A549 (cell line): ENCODE data around the gene PCSK5. TPM values are rescaled to one million over a fixed set of nuclear protein-coding genes. Genes with fewer than 3 reads are reported as not detected.

ENCODE experiments used
- ATAC-seq, 2 experiments: fragments of 200-7000 bp in 1 of 2; fragments of >200 bp in 1 of 2; cut with Nextera tagmentation in 1 of 2; cut with Tn5 transposase in 1 of 2; 3 replicates each; pipeline versions ENCODE4 v1.8.0 to v1.9.1; 2018 to 2020; ENCODE audit warnings: mild to moderate bottlenecking in 1 of 2, moderate library complexity in 1 of 2
- CTCF ChIA-PET: fragments of 300-600 bp; sonication (Branson Sonifier 250); formaldehyde crosslinking; extraction: SDS; loops from one replicate; lab custom pipeline; 2021; ENCODE audit warnings: antibody characterized with exemption, inconsistent platforms; lab: Yijun Ruan, JAX
- POLR2A ChIA-PET: fragments of 350-600 bp; formaldehyde crosslinking; extraction: SDS; loops from one replicate; lab custom pipeline; 2021; ENCODE audit warnings: antibody characterized with exemption, inconsistent platforms; lab: Yijun Ruan, JAX
- DNase-seq, 2 experiments: peaks; one replicate each; pipeline versions ENCODE4 v3.0.0 to v3.0.0-alpha.2; 2011 to 2016; ENCODE audit warnings: low read depth in 1 of 2, low spot score in 1 of 2
- FAIRE-seq: peaks from 2 replicates; lab custom pipeline; 2011; peaks lifted over from hg19 to GRCh38; lab: Jason Lieb, UNC
- H3K27ac ChIP-seq, 2 experiments: fragments of >200 bp; sonication (Bioruptor Twin); formaldehyde crosslinking; 3 replicates each; pipeline ENCODE4 v1.5.1; 2016 to 2017
- H3K4me1 ChIP-seq: fragments of >200 bp; sonication (Bioruptor Twin); formaldehyde crosslinking; 3 replicates; pipeline ENCODE4 v1.6.1; 2016
- H3K4me2 ChIP-seq: fragments of >200 bp; sonication (Bioruptor Twin); formaldehyde crosslinking; 3 replicates; pipeline ENCODE4 v1.6.1; 2016
- H3K4me3 ChIP-seq: fragments of >200 bp; sonication (Bioruptor Twin); formaldehyde crosslinking; 3 replicates; pipeline ENCODE4 v1.5.1; 2016
- H3K9me3 ChIP-seq: fragments of >200 bp; sonication (Bioruptor Twin); formaldehyde crosslinking; 3 replicates; pipeline ENCODE4 v1.6.1; 2016
- BCL3 ChIP-seq: fragments of >200 bp; sonication (Bioruptor Twin); formaldehyde crosslinking; IDR thresholded peaks from 3 replicates; pipeline ENCODE4 v1.6.1; 2016
- BHLHE40 ChIP-seq: IDR thresholded peaks from 2 replicates; pipeline ENCODE4 v1.6.1; 2012; ENCODE audit warnings: low read depth, low read length, inconsistent platforms
- CBX8 ChIP-seq: fragments of 200-600 bp; sonication (generic); IDR thresholded peaks from 2 replicates; pipeline ENCODE4 v1.6.1; 2016
- CHD2 ChIP-seq: fragments of 150-350 bp; IDR thresholded peaks from 2 replicates; pipeline ENCODE4 v1.6.1; 2014; ENCODE audit warnings: low read length; ENCODE audit not compliant: partially characterized antibody
- EHF ChIP-seq: fragments of 250-450 bp; sonication (Bioruptor Pico); IDR thresholded peaks from 2 replicates; pipeline ENCODE4 v1.5.0; 2020; ENCODE audit warnings: mild to moderate bottlenecking
- FOSL2 ChIP-seq, 2 experiments: fragments of 450-650 bp in 1 of 2; fragments of >200 bp in 1 of 2; sonication (Bioruptor Twin) in 1 of 2; formaldehyde crosslinking; IDR thresholded peaks; 2 replicates each; pipeline versions ENCODE4 v1.5.0 to v1.6.1; 2016 to 2020; ENCODE audit warnings: mild to moderate bottlenecking in 1 of 2, moderate library complexity in 1 of 2
- FOXS1 ChIP-seq: fragments of 250-450 bp; sonication (Bioruptor Pico); IDR thresholded peaks from 2 replicates; pipeline ENCODE4 v1.5.0; 2020; ENCODE audit warnings: mild to moderate bottlenecking, moderate library complexity
- GATA3 ChIP-seq: IDR thresholded peaks from 2 replicates; pipeline ENCODE4 v1.6.1; 2012; ENCODE audit warnings: borderline replicate concordance
- HES2 ChIP-seq: fragments of >200 bp; sonication (Bioruptor Twin); formaldehyde crosslinking; IDR thresholded peaks from 2 replicates; pipeline ENCODE4 v1.6.1; 2016
- HEYL ChIP-seq: fragments of 250-450 bp; sonication (Bioruptor Pico); IDR thresholded peaks from 2 replicates; pipeline ENCODE4 v1.8.0; 2021; ENCODE audit warnings: mild to moderate bottlenecking, moderate library complexity
- HOXB13 ChIP-seq: fragments of 250-450 bp; sonication (Bioruptor Pico); IDR thresholded peaks from 2 replicates; pipeline ENCODE4 v1.5.0; 2020; ENCODE audit warnings: low read depth, mild to moderate bottlenecking, moderate library complexity
- JUN ChIP-seq, 2 experiments: fragments of >200 bp; sonication (Bioruptor Twin); formaldehyde crosslinking; IDR thresholded peaks; 2 replicates in 1 of 2; 3 replicates in 1 of 2; pipeline ENCODE4 v1.6.1; 2016 to 2017
- MAFK ChIP-seq: fragments of 450-650 bp; IDR thresholded peaks from 2 replicates; pipeline ENCODE4 v1.6.1; 2014; ENCODE audit not compliant: partially characterized antibody
- MAX ChIP-seq: IDR thresholded peaks from 2 replicates; pipeline ENCODE4 v1.6.1; 2012
- MAZ ChIP-seq: fragments of 150-350 bp; IDR thresholded peaks from 2 replicates; pipeline ENCODE4 v1.6.1; 2014; ENCODE audit warnings: antibody characterized with exemption, low read depth, low read length, borderline replicate concordance
- MYC ChIP-seq: IDR thresholded peaks from 2 replicates; pipeline ENCODE4 v1.6.1; 2012; ENCODE audit warnings: mild to moderate bottlenecking, inconsistent platforms, low read length, improper control_type of control experiment, borderline replicate concordance
- NPAS2 ChIP-seq: fragments of 250-450 bp; sonication (Bioruptor Pico); IDR thresholded peaks from 2 replicates; pipeline ENCODE4 v1.8.0; 2022; ENCODE audit warnings: mild to moderate bottlenecking, moderate library complexity, borderline replicate concordance
- NR3C1 ChIP-seq: fragments of >200 bp; sonication (Bioruptor Twin); formaldehyde crosslinking; IDR thresholded peaks from 3 replicates; pipeline ENCODE4 v1.6.1; 2017
- POLR2A ChIP-seq: IDR thresholded peaks from 2 replicates; pipeline ENCODE4 v1.6.1; 2012; ENCODE audit warnings: mild to moderate bottlenecking, low read length
- RAD21 ChIP-seq, 2 experiments: fragments of >200 bp in 1 of 2; sonication (Bioruptor Twin) in 1 of 2; formaldehyde crosslinking in 1 of 2; IDR thresholded peaks in 1 of 2; conservative IDR thresholded peaks in 1 of 2; 2 replicates in 1 of 2; 3 replicates in 1 of 2; pipeline ENCODE4 v1.6.1; 2012 to 2018; ENCODE audit warnings: inconsistent platforms in 1 of 2
- RARB ChIP-seq: fragments of 250-450 bp; sonication (Bioruptor Pico); IDR thresholded peaks from 2 replicates; pipeline ENCODE4 v1.8.0; 2021; ENCODE audit warnings: mild to moderate bottlenecking, moderate library complexity
- SMC3 ChIP-seq: fragments of >200 bp; sonication (Bioruptor Twin); formaldehyde crosslinking; IDR thresholded peaks from 3 replicates; pipeline ENCODE4 v1.6.1; 2018; ENCODE audit warnings: inconsistent platforms
- TFCP2L1 ChIP-seq: fragments of 250-450 bp; sonication (Bioruptor Pico); IDR thresholded peaks from 2 replicates; pipeline ENCODE4 v1.5.0; 2021; ENCODE audit warnings: mild to moderate bottlenecking
- TP53 ChIP-seq: fragments of 250-450 bp; sonication (Bioruptor Pico); IDR thresholded peaks from 2 replicates; pipeline ENCODE4 v1.5.0; 2021; ENCODE audit warnings: mild to moderate bottlenecking, moderate library complexity
- ZC3H11A ChIP-seq: fragments of 450-650 bp; IDR thresholded peaks from 2 replicates; pipeline ENCODE4 v1.6.1; 2014; ENCODE audit warnings: antibody characterized with exemption, mild to moderate bottlenecking
- ZNF302 ChIP-seq: fragments of 250-450 bp; sonication (Bioruptor Pico); IDR thresholded peaks from 2 replicates; pipeline ENCODE4 v1.9.0; 2021; ENCODE audit warnings: inconsistent platforms, mild to moderate bottlenecking, moderate library complexity
- WGBS: methylation state at CpG from one replicate; pipeline ENCODE4 v1.1.6; 2017; ENCODE audit errors: missing lambda C conversion rate; 5-methylcytosine and 5-hydroxymethylcytosine counted together
- polyA plus RNA-seq, 4 experiments: library from polyadenylated mRNA; depleted of rRNA in 3 of 4; stranded (reverse); fragments of >200 nt; fragmentation: RNase III in 1 of 4; extraction: RNeasy Plus Mini Kit Qiagen cat#74134 plus additional on column Dnase treatment in 1 of 4; gene quantifications; 2 replicates in 3 of 4; 3 replicates in 1 of 4; pipeline ENCODE4 v1.2.3, GENCODE V29; 2011 to 2017
- TF ChIP-seq, protein P1 (sequence below): IDR thresholded peaks from 2 replicates; pipeline ENCODE4 v1.6.1; 2012; ENCODE audit warnings: low read depth, borderline replicate concordance
- TF ChIP-seq, protein P2 (sequence below): fragments of 250-450 bp; sonication (Bioruptor Pico); IDR thresholded peaks from 2 replicates; pipeline ENCODE4 v1.5.0; 2021; ENCODE audit warnings: mild to moderate bottlenecking, moderate library complexity, borderline replicate concordance

PCSK5 gene
- polyA plus RNA-seq, 2 of the 4 experiments (the other 2 are of a cell fraction), result 1.3 to 6.7 TPM

DNA sequence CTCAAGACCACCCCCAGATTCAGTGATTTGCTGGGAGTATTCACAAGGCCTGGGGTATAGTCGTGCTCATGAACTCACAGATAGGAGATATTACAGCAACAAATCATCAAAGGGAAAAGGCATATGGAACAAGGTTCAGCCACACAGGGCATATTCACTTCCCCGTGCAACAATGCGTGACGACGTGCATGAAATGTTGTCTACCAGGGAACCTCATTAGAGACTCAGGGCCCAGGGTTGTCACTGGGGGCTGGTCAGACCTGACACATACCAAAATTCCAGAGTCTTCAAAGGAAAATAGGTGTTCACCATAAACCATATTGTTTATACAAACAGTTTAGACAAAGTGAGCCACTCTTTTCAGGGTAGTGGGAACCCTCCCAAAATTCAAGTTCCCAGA is 291.3 kb downstream of the PCSK5 start:
- FAIRE-seq (no peak), ATAC-seq (no peak)
- H3K4me2 ChIP-seq, result no peak overlapping the region
- CTCF ChIA-PET, result no interaction called here
- H3K4me1 ChIP-seq, result peaks cover 13% of the 10 kb centered on the region; the same call in 2 of the 3 replicates
- TF ChIP-seq HEYL (CRISPR knock-in tag), result no peak
- no peak for TF ChIP-seq CBX8
- TF ChIP-seq HOXB13 (CRISPR knock-in tag), result no peak
- no peak for TF ChIP-seq FOXS1 (CRISPR knock-in tag)
- no peak for TF ChIP-seq MYC
- TF ChIP-seq FOSL2 (IDR thresholded peaks at IDR 0.05), result no peak
- no peak for TF ChIP-seq FOSL2 (CRISPR knock-in tag; IDR thresholded peaks at IDR 0.05)
- TF ChIP-seq NPAS2 (CRISPR knock-in tag), result no peak
- no peak for TF ChIP-seq CHD2
- TF ChIP-seq ZNF302 (CRISPR knock-in tag), result no peak
- TF ChIP-seq EHF (CRISPR knock-in tag), result no peak
- no peak for TF ChIP-seq RAD21 (conservative IDR thresholded peaks at IDR 0.05 in 1 of 2, IDR thresholded peaks at IDR 0.05 in 1 of 2)
- TF ChIP-seq MAZ, result no peak
- no peak for TF ChIP-seq HES2
- no peak for TF ChIP-seq RARB (CRISPR knock-in tag)
- TF ChIP-seq ZC3H11A, result no peak
- no peak for TF ChIP-seq SMC3
- TF ChIP-seq, all 56 proteins: peak for 0
- 91% methylated on average over 5 of the region's 5 CpGs for WGBS
- Histone ChIP-seq H3K27ac (no peak overlapping the region), H3K4me3 (no peak overlapping the region), H3K9me3 (no peaks in the 10 kb centered on the region)
- DNase-seq, result no peak
- POLR2A ChIA-PET, result no interaction called here

DNA sequence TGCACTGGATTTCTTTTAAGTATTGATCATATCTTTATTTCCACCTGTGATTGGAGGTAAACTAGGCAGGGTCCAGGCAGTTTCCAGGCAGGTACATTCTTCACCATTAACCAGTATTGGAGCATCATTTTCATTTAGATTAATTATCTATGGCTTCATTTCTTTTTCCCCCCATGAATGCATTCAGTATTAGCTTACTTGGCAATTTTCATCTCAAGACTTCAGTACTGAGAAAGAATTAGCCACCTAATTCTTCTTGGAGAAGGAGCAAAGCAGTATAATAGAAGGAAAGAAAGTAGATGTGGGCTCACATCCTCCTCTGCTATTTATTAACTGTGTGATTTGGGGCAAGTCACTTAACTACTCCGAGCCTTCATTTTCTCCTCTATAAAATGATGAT is 295.0 kb downstream of the PCSK5 start:
- POLR2A ChIA-PET, result no interaction called here
- Histone ChIP-seq H3K9me3 (no peaks in the 10 kb centered on the region), H3K4me3 (no peak overlapping the region), H3K27ac (no peak overlapping the region), H3K4me2 (no peak overlapping the region), H3K4me1 (peaks cover 11% of the 10 kb centered on the region; the same call in 2 of the 3 replicates)
- FAIRE-seq (no peak), ATAC-seq (no peak), DNase-seq (no peak)
- CTCF ChIA-PET, result no interaction called here
- 72% methylated on average over 1 of the region's 1 CpG for WGBS
- TF ChIP-seq, protein P1, sequence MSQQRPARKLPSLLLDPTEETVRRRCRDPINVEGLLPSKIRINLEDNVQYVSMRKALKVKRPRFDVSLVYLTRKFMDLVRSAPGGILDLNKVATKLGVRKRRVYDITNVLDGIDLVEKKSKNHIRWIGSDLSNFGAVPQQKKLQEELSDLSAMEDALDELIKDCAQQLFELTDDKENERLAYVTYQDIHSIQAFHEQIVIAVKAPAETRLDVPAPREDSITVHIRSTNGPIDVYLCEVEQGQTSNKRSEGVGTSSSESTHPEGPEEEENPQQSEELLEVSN, result no peak
- TF ChIP-seq JUN (IDR thresholded peaks at IDR 0.05) (no peak), MAX (no peak), BHLHE40 (no peak), MAFK (peak; percentile 74), POLR2A (no peak)

DNA sequence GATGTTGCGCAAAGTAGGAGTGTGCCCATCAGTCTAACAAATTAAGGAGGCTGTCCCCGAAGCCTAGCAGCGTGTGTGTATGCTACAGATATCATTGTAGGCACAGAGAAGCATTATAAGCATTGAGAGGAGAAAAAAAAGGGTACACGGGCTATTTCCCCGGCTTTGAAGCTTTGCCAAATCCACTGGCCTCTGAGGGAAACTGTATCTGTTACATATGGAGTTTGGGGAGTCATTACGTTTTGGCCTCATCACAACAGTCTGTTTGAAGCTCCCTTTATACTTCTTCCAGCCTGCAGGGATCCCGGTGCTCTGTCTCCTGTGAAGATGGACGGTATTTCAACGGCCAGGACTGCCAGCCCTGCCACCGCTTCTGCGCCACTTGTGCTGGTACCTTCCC is 297.8 kb downstream of the PCSK5 start:
- DNase-seq (no peak), FAIRE-seq (no peak), ATAC-seq (no peak)
- POLR2A ChIA-PET, result no interaction called here
- TF ChIP-seq, protein P2, sequence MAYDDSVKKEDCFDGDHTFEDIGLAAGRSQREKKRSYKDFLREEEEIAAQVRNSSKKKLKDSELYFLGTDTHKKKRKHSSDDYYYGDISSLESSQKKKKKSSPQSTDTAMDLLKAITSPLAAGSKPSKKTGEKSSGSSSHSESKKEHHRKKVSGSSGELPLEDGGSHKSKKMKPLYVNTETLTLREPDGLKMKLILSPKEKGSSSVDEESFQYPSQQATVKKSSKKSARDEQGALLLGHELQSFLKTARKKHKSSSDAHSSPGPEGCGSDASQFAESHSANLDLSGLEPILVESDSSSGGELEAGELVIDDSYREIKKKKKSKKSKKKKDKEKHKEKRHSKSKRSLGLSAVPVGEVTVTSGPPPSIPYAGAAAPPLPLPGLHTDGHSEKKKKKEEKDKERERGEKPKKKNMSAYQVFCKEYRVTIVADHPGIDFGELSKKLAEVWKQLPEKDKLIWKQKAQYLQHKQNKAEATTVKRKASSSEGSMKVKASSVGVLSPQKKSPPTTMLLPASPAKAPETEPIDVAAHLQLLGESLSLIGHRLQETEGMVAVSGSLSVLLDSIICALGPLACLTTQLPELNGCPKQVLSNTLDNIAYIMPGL (CRISPR knock-in tag), result no peak
- TF ChIP-seq NR3C1 (no peak), MAX (no peak), CBX8 (no peak), TFCP2L1 (CRISPR knock-in tag) (no peak), TP53 (no peak), GATA3 (no peak), BCL3 (no peak), EHF (CRISPR knock-in tag) (no peak)
- Histone ChIP-seq H3K27ac (no peak overlapping the region), H3K9me3 (no peaks in the 10 kb centered on the region), H3K4me2 (no peak overlapping the region), H3K4me1 (no peaks in the 10 kb centered on the region), H3K4me3 (no peak overlapping the region)
- WGBS, result 74% methylated on average over 11 of the region's 11 CpGs
- CTCF ChIA-PET, result interaction anchor here (0.8 kb wide), 1 partner anchor 8 kb away, joined by 4 read pairs; no protein-coding TSS in a partner anchor
